H1 (cell line): Measurements from ENCODE around the gene ZDHHC24. TPM values are rescaled to one million over a fixed set of nuclear protein-coding genes. Genes with fewer than 3 reads are reported as not detected.

Experiments used
- BCL11A ChIP-seq, 2 experiments: IDR thresholded peaks; one replicate each; pipeline ENCODE4 v1.6.1; 2011; ENCODE audit warnings: low read depth in 2 of 2, low read length in 2 of 2, mild to moderate bottlenecking in 2 of 2
- CEBPB ChIP-seq: IDR thresholded peaks from 2 replicates; pipeline ENCODE4 v1.6.1; 2012; ENCODE audit warnings: low read depth, low read length
- HDAC6 ChIP-seq: IDR thresholded peaks from one replicate; pipeline ENCODE4 v1.7.1; 2012; ENCODE audit warnings: low read depth, mild to moderate bottlenecking, inconsistent platforms, low read length, moderate library complexity
- MAFK ChIP-seq: IDR thresholded peaks from 2 replicates; pipeline ENCODE4 v1.6.1; 2012; ENCODE audit warnings: low read depth, mild to moderate bottlenecking, improper control_type of control experiment, low read length
- POU5F1 ChIP-seq: IDR thresholded peaks from 2 replicates; pipeline ENCODE4 v1.6.1; 2011; ENCODE audit warnings: low read depth, mild to moderate bottlenecking, low read length, moderate library complexity
- polyA plus RNA-seq, 7 experiments: library from polyadenylated mRNA; depleted of rRNA in 3 of 7; stranded (reverse) in 5 of 7; unstranded in 2 of 7; fragments of >200 nt in 5 of 7; fragments of 200-250 nt in 2 of 7; gene quantifications; 1 replicate in 5 of 7; 2 replicates in 1 of 7; 4 replicates in 1 of 7; pipeline versions ENCODE4 v1.2.1 to v1.2.3, GENCODE V29; 2011 to 2013; ENCODE audit warnings: missing spikeins in 2 of 7, mixed read lengths in 2 of 7
- total RNA-seq: library from RNA; stranded (reverse); fragmentation: NEBNext Ultra II Directional; extraction: Animal tissue kit (Norgen Biotek cat#: 25700); gene quantifications from 2 replicates; pipeline ENCODE4 v1.2.1, GENCODE V29; 2021

ZDHHC24 gene
- total and polyA plus RNA-seq, 2 of the 8 experiments (the other 6 are each of a cell fraction or from before 2014, with no cell fraction given), result 8.4 to 9.7 TPM

DNA sequence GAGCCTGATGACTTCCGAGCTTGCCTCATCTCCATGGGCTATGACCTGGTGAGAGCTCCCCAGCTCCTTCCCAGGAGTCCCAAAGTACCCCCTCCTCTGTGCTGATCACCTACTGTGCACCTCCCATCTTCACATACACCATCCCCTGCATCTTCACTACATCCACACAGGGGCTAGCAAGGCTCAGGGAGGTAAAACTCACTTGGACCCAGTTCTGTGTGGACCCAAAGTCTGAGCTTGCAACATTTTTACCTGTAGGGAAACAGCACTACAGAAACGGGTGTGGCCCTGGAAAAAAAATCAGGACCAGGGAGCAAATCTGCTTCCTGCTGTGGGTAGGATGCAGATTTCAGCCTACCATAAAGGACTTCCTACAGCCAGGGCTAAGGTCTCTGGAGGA, 16.4 kb upstream of the ZDHHC24 start (continued):
- TF ChIP-seq HDAC6 (no peak), BCL11A (IDR thresholded peaks at IDR 0.05; ENCODE audit: low read depth in 2 of 2, low read length in 2 of 2) (no peak), MAFK (no peak), CEBPB (no peak), POU5F1 (no peak)
